Central memory CD8-positive, alpha-beta T cell (primary cell): Measurements from ENCODE around the gene BSX.

Experiments
- ATAC-seq: fragments of 150-1000 bp; cut with Tn5 transposase; replicated peaks from 2 replicates; pipeline ENCODE4 v1.10.0; 2022; ENCODE audit warnings: mild to moderate bottlenecking, moderate FRiP score, moderate number of reproducible peaks; ENCODE audit not compliant: poor library complexity, severe bottlenecking; ENCODE audit errors: extremely low read depth
- DNase-seq, 2 donors: peaks; one replicate each; pipeline ENCODE4 v3.0.0; 2021; ENCODE audit warnings: low spot score in 2 of 2
- H3K27ac Mint-ChIP-seq: one replicate; pipeline ENCODE4 v1.8.0; 2022; ENCODE audit warnings: low read depth, mild to moderate bottlenecking, moderate library complexity, mixed read lengths
- H3K27me3 Mint-ChIP-seq: one replicate; pipeline ENCODE4 v1.8.0; 2022; ENCODE audit warnings: mixed read lengths
- H3K36me3 Mint-ChIP-seq: one replicate; pipeline ENCODE4 v1.8.0; 2022; ENCODE audit warnings: mild to moderate bottlenecking, moderate library complexity, mixed read lengths; ENCODE audit not compliant: insufficient read depth
- H3K4me1 Mint-ChIP-seq: one replicate; pipeline ENCODE4 v1.8.0; 2022; ENCODE audit warnings: mixed read lengths
- H3K4me3 Mint-ChIP-seq: one replicate; pipeline ENCODE4 v1.8.0; 2022; ENCODE audit warnings: mild to moderate bottlenecking, moderate library complexity, mixed read lengths
- H3K9me3 Mint-ChIP-seq: one replicate; pipeline ENCODE4 v1.8.0; 2022; ENCODE audit warnings: mixed read lengths

BSX gene

DNA sequence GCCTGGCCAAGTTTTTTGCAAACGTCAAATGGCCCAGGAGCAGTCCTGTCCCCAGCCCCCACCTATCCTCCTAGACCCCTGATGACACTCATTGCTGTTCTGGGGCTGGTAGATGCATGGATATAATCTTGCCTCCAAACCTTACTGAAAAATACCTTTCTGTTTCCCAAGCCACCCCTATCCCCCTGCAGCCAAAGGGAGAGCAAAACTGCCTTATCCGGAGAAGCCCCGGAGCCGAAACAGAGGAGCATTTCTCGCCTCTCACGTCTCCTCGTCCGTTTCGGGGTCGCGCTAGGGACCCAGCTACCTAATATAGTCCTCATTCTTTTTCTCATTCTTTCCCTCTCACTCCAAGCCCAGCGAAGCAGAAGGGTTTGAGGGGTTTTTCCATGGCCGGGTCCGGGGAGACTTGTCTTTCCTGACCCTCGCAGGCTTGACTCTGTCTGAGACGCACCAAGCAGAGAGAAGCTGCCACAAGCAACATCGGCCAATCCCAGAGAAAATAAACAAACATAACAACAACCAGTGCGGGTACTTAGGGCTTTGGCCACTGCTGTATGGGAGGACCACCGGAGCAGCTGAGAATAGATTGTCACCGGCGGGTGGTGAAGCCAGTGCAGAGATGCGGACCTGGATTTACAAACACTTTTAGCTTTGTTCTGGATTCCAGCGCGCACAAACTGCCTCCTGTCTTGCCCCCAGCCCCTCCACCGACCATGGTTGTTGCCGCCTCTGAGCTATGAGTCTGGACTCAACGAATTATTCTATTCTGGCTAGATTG lies 1.6 kb downstream of the BSX start:
- H3K27me3 Mint-ChIP-seq: peaks cover 97% of the 10 kb centered on the region
- H3K27ac Mint-ChIP-seq: no peak overlapping the region
- ATAC-seq (no peak), DNase-seq (no peak)
- no peaks in the 10 kb centered on the region for H3K9me3 Mint-ChIP-seq
- H3K4me3 Mint-ChIP-seq: no peak overlapping the region
- H3K4me1 Mint-ChIP-seq: peaks cover 31% of the 10 kb centered on the region
- H3K36me3 Mint-ChIP-seq: peaks cover 5% of the 10 kb centered on the region

DNA sequence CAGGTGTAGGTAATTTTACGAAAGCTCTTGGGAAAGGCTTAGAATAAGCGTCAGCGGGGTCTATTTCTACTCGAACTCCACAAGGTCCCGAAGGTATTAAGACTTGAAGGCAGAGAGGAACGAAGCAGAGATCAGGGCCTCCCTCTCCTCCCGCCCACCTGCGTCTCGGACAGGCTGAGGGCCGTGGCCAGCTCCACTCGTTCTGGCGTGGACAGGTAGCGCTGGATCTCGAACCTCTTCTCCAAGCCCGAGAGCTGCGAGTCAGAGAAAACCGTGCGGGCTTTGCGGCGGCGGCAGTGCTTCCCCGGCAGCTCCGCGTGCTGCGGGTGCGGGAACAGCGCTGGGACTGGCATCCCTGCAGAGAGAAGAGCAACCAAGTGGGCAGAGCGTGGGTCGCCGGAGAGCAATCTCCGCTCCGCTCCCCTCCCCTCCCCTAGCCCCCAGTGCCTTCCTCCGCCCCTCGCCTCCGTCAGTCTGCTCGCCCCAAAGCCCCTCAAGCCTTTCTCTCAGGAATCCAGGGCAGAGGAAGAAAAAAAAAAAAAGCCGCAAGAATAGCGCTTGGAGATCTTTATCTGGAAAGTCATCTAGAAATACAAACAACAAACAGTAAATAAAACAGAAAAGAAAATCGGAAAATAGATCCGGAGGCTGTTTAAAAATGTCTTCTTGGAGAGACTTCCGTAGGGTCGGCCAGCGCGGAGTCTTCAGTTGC lies 2.4 kb downstream of the BSX start:
- DNase-seq (no peak), ATAC-seq (no peak)
- no peak overlapping the region for H3K4me3 Mint-ChIP-seq
- no peak overlapping the region for H3K27ac Mint-ChIP-seq
- peaks cover 100% of the 10 kb centered on the region for H3K27me3 Mint-ChIP-seq
- H3K36me3 Mint-ChIP-seq: peaks cover 5% of the 10 kb centered on the region
- H3K9me3 Mint-ChIP-seq: no peaks in the 10 kb centered on the region
- peaks cover 31% of the 10 kb centered on the region for H3K4me1 Mint-ChIP-seq

DNA sequence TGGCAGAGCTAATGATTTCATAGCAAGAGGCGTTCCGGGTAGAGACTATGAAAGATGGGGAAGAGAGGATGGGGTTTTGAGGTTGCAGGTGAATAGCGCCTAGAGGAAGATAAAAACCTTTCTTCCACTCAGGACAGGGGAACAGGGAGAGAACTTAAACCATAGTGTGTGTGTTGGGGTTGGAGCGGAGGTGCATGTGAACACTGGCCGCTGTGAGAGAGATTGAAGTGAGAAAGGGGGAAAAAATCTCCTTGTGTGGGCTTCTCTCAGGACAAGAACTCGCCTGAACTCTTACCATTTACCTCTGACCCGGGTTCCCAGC lies 3.4 kb downstream of the BSX start:
- H3K36me3 Mint-ChIP-seq: peaks cover 5% of the 10 kb centered on the region
- peaks cover 100% of the 10 kb centered on the region for H3K27me3 Mint-ChIP-seq
- no peak overlapping the region for H3K4me3 Mint-ChIP-seq
- DNase-seq (no peak), ATAC-seq (no peak)
- no peak overlapping the region for H3K27ac Mint-ChIP-seq
- peaks cover 26% of the 10 kb centered on the region for H3K4me1 Mint-ChIP-seq
- H3K9me3 Mint-ChIP-seq: no peaks in the 10 kb centered on the region

DNA sequence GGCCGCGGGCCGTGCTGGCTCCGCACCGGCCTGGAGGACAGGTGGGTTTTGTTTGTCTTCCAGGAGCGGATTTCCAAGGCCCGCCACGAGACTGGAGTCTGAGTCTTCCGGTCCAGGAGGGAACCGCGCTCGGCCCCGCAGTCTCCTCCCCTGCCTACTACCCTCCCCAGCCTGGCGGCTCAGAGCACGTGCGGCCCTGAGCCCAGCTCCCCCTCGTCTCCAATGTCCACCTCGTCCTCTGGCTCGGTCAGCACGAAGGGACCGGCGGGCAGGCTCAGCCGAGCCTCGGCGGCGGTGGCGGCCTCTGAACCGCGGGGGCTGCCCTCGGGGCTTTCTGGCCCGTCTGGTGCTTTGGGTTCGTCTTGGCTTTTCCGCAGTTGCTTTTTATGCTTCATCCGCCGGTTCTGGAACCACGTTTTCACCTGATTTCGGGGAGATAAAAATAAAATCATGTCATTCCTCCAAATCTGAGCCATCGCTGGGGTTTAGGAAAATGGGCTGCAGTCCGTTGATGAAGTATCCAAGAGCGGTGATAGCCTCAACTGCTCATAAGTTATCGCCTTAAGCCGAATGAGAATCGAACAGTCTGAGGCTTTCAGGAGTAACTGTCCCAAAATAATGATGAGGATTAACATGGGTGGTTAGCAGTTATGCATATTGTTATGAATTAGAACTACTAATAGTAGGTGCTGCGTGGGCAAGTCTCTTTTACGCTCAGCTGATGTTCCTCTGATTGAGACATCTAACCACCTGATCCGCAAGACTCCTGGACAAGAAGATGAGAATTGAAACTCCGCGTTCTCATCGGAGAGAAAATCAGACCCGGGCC lies 4.0 kb downstream of the BSX start:
- H3K36me3 Mint-ChIP-seq: peaks cover 5% of the 10 kb centered on the region
- no peak overlapping the region for H3K27ac Mint-ChIP-seq
- no peak overlapping the region for H3K4me3 Mint-ChIP-seq
- ATAC-seq (no peak), DNase-seq (no peak)
- no peaks in the 10 kb centered on the region for H3K9me3 Mint-ChIP-seq
- H3K27me3 Mint-ChIP-seq: peaks cover 100% of the 10 kb centered on the region
- peaks cover 21% of the 10 kb centered on the region for H3K4me1 Mint-ChIP-seq

DNA sequence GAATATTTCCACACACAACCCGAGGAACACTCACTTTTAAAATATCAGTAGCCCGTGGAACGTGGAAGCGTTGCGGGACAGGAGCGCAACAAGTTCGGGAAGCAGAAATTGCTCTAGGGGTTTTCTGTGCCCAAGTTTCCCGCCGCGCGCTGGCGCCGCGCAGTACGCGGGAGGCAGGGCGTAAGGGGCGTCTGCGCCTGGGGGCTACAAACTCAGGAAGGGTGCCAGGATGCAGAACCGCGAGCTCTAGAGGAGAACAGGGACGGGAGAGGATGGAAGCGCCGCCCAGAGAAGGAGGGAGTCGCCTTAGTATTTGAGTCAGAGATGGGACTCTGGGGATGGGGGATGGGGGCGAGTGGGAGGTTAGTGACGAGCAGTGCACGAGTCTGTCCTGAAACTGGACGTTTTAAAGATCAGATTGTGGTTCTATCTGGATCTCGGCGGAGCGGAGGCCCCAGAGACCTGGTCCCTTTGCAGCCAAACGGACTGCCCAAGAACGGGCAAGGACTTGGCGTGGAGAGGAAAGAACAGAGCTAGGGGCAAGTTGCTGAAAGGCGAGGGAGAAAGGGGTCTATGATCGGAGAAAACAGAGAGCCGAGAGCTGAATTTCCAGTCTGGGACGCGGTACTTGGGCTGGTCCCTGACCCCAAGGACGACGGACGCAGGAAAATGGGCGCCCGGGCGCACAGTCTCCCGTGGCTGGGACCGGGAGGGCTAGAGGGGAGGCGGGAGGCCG lies 4.7 kb downstream of the BSX start:
- Mint-ChIP-seq H3K27me3 (peaks cover 94% of the 10 kb centered on the region), H3K36me3 (peaks cover 5% of the 10 kb centered on the region), H3K4me1 (peaks cover 20% of the 10 kb centered on the region), H3K4me3 (peak overlapping the region; percentile 57), H3K9me3 (no peaks in the 10 kb centered on the region), H3K27ac (no peak overlapping the region)
- ATAC-seq (no peak), DNase-seq (no peak)

DNA sequence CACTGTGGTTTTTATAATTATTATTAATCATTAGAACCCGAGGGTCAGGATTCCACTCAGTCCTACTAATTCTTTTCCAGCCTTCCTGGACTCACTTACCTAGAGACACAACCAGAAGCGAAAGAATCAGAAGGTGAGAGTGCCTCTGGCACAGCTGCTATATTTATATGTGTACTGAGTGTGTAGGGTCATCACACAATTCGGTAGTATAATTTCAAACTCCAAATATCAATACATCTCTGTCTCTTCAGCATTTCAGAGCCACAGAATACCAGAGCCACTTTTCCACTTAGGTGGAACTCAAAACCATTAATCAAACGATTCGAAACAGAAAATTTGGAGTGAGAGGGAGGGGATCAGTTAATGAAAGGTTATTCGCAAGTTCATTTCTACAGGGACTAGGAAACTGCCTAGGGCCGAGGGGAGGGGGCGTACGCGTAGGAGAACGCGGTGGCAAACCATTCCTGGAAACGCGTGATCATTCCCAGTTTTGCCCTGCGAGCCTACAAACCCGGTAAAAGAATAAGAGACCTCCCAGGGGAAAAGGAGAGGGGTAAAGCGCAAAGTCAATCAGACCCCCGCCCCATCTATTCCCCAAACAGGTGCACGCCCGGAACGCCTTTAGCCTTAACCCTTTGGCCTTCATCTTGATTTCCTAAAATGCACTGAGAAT lies 5.4 kb downstream of the BSX start:
- DNase-seq: no peak
- Mint-ChIP-seq H3K27me3 (peaks cover 92% of the 10 kb centered on the region), H3K9me3 (no peaks in the 10 kb centered on the region), H3K4me3 (peak overlapping the region; percentile 57), H3K4me1 (peaks cover 14% of the 10 kb centered on the region), H3K27ac (no peak overlapping the region), H3K36me3 (peaks cover 2% of the 10 kb centered on the region)
- ATAC-seq: no peak

DNA sequence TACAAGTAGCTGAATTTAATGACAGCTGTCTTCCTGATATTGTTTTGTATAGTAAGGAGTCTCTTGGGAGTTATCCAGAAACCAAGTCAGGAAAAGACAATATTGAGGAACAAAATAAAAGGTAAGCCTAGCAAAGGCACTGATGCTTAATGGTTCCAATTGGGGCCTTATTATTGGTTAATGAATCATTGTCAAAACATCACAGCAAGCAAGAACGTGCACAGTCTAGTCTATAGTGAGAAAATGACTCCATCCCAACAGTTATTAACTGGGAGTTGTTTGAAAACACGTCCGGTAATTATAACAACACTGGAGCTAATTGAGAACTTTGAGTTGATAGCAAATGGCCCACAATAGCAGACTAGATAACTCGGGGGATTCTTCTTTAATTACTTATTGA lies 17.7 kb downstream of the BSX start:
- no peaks in the 10 kb centered on the region for H3K9me3 Mint-ChIP-seq
- H3K27me3 Mint-ChIP-seq: peaks cover 38% of the 10 kb centered on the region
- H3K4me1 Mint-ChIP-seq: no peaks in the 10 kb centered on the region
- ATAC-seq: no peak
- H3K27ac Mint-ChIP-seq: no peak overlapping the region
- no peak for DNase-seq
- no peaks in the 10 kb centered on the region for H3K36me3 Mint-ChIP-seq
- no peak overlapping the region for H3K4me3 Mint-ChIP-seq

DNA sequence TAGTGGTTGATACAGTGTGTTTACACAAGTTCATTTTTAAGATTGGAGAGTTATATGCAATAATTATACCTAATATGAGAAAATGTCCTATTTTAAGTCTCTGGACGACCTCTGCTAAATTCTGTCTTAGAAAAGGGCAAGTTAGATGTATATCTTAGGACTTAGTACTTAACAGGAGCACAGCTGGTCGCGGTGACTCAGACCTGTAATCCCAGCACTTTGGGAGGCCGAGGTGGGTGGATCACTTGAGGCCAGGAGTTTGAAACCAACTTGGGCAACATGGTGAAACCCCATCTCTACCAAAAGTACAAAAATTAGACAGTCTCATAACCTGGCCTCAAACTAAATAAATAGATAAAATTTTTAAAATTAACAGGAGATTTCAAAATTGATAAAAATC lies 27.2 kb downstream of the BSX start:
- H3K36me3 Mint-ChIP-seq: peaks cover 6% of the 10 kb centered on the region
- DNase-seq: no peak
- H3K4me1 Mint-ChIP-seq: peaks cover under 1% of the 10 kb centered on the region
- no peak overlapping the region for H3K4me3 Mint-ChIP-seq
- H3K9me3 Mint-ChIP-seq: no peaks in the 10 kb centered on the region
- no peaks in the 10 kb centered on the region for H3K27me3 Mint-ChIP-seq
- no peak for ATAC-seq
- H3K27ac Mint-ChIP-seq: no peak overlapping the region

DNA sequence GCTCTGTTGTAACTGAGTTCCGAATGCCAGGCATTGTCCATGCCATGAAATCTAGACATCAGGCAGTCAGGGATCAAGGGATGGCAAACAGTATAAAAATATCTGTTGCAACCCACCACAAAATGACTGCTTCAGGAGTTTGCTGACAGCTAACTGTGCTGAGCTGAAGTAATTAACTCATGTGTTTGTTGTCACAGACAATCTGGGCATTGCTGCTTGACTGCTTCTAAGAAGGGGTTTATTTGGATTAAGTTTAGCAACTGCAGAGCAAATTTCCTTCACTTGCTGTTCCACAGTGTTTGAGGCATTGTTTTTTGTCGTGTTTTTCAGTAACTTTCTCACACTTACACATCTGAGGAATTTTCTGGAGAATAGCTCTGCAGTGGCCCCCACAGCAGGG lies 30.4 kb downstream of the BSX start:
- no peak for ATAC-seq
- no peak for DNase-seq
- Mint-ChIP-seq H3K4me1 (peaks cover 8% of the 10 kb centered on the region), H3K27me3 (no peaks in the 10 kb centered on the region), H3K36me3 (peaks cover 11% of the 10 kb centered on the region), H3K9me3 (no peaks in the 10 kb centered on the region), H3K27ac (no peak overlapping the region), H3K4me3 (no peak overlapping the region)

DNA sequence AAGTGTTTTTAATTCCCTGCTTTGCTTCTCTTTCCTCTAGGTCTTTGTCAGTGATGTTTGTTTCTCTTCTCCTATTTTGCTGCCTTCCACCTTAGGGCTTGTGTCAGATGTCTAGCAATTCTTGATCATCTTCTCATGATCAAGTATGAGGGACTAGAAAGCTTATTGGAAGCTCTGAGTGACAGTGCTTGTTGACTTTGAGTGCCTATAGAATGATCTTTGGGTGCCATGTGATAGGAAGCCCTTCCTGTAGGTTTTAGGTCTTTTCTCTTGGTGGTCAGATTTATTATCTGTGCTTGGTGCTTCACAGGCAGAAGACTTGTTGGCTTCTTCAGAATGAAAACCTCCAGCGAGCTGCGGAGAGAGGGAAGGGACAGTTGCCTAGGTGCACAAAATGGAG lies 43.1 kb downstream of the BSX start:
- ATAC-seq (no peak), DNase-seq (no peak)
- no peak overlapping the region for H3K27ac Mint-ChIP-seq
- H3K9me3 Mint-ChIP-seq: no peaks in the 10 kb centered on the region
- H3K4me1 Mint-ChIP-seq: no peaks in the 10 kb centered on the region
- H3K4me3 Mint-ChIP-seq: no peak overlapping the region
- no peaks in the 10 kb centered on the region for H3K36me3 Mint-ChIP-seq
- H3K27me3 Mint-ChIP-seq: no peaks in the 10 kb centered on the region

DNA sequence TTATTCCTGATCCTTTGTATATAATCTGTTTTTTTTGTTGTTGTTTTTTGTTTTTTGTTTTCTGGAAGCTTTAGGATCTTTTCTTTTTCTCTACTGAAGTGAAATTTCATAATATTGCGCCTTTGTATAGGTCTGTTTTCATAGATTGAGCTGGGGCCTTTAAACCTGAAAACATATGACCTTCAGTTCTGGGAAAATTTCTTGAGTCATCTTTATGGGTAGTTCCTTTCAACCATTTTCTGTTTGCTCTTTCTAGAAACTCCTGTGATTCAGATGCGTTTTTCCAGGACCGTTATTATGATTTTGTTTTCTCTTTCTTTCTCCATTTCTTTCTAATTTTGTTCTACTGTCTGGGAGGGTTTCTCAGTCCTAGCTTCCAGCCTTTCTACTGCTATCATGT lies 43.7 kb downstream of the BSX start:
- H3K36me3 Mint-ChIP-seq: no peaks in the 10 kb centered on the region
- no peak for ATAC-seq
- H3K27ac Mint-ChIP-seq: no peak overlapping the region

DNA sequence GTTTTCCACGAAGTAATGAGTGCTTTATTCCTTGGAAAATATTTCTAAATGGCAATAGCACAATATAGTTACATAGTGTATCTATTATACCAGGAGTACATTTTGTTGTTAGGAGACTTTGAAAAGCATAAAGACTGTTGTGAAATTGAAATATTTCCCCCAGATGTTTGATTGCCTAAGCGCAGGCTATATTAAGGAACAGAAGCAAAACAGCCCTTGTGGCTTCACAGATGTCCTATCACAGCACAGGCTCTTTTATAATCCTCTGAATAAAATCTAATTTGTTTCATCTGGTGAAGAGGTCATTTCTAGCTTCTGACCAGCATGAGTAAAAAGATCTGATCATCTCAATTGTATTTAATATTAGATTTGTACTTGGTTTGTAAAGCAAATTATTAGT lies 48.2 kb downstream of the BSX start:
- ATAC-seq (no peak), DNase-seq (no peak)
- Mint-ChIP-seq H3K27ac (no peak overlapping the region), H3K27me3 (no peaks in the 10 kb centered on the region), H3K4me3 (no peak overlapping the region), H3K4me1 (no peaks in the 10 kb centered on the region), H3K36me3 (no peaks in the 10 kb centered on the region), H3K9me3 (no peaks in the 10 kb centered on the region)

More for the DNA sequence above, 43.7 kb downstream of the BSX start:
- DNase-seq: no peak
- no peaks in the 10 kb centered on the region for H3K9me3 Mint-ChIP-seq
- H3K27me3 Mint-ChIP-seq: no peaks in the 10 kb centered on the region
- H3K4me3 Mint-ChIP-seq: no peak overlapping the region
- no peaks in the 10 kb centered on the region for H3K4me1 Mint-ChIP-seq
